ENCODE measurements around the gene CRELD1.

Gene CRELD1

DNA sequence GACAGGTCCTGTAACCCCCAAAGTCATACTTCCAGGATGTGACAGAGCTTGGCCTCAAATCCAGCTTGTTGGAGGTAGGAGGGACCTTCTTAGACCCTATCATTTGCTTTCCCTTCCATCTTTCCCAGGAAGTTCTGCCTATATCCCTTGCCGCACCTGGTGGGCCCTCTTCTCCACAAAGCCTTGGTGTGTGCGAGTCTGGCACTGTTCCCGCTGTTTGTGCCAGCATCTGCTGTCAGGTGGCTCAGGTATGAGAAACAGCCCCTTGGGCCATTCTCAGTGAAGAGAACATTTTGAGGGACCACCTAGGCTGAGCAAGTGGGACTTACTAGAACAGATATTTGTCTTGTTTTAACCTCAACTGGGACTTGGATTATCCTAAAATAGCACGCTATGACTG lies 29.7 kb upstream of the CRELD1 start:
- DNase-seq = no peak

DNA sequence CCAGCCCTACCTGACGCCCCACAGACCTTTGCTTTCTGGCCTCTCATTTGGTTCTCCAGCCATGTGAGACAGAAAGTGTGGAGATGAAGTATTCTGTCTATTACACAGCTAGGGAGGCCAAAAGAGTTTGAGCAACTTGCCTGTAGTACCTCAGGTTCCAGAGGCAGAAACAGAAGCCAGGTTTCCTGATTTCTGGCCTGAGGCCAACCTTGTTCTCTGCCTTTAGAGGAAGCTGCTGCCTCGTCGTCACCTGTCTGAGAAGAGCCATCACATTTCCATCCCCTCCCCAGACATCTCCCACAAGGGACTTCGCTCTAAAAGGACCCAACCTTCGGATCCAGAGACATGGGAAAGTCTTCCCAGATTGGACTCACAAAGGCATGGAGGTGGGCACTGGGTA lies 27.2 kb upstream of the CRELD1 start:
- no peak for DNase-seq

DNA sequence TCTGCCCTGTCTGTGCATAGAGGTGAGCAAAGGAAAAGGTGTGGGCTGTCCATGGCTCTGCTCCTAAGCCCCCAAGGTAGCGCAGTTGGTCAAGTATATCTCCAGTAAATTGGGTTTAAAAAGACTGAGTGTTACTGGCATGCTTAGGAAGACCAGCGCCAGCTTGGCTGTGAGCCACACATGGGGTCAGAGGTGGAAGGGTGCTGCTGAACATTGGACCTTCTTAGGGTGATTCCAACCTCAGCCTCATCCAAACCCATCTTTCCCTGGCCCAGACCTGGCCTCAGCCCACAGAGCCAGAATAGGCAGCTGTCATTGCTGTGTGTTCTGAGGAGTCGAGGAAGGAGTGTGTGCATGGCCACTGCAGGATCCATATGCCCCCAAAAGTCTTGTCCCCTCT lies 25.3 kb upstream of the CRELD1 start:
- DNase-seq = no peak

DNA sequence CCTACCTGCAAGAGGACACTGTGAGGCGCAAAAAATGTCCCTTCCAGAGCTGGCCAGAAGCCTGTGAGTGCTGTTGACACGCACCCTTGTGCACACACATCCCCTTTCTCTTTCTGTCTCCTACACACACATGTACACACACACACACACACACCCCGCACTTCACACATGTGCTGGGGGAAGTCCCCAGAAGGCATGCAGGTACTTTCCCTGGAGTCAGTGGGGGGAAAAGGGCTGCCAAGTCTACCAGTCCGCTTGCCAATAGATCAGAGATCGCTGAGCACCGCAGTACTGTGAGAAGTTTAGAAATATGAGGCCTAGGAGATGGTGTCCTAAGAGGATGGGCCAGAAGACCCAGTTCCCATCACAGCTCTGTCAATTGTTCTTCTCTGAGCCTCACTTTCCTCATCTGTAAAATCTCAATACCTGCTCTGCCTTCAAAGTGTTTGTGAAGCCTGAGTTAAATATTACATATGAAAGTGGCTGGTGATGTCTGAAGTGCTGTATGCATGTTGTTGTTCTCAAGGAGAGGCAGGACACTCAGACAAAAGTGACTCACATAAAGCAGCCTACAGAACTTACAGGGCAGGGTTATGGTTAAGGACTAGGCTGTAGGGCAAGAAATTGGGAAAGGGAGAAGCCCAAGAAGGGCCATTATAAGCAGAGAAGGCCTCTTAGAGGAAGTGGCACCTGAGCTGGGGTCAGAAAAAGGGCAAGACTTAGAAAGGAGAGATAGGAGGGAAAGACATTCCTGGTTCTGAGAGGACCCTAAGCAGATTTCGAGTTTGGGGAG lies 24.2 kb upstream of the CRELD1 start:
- DNase-seq = no peak

DNA sequence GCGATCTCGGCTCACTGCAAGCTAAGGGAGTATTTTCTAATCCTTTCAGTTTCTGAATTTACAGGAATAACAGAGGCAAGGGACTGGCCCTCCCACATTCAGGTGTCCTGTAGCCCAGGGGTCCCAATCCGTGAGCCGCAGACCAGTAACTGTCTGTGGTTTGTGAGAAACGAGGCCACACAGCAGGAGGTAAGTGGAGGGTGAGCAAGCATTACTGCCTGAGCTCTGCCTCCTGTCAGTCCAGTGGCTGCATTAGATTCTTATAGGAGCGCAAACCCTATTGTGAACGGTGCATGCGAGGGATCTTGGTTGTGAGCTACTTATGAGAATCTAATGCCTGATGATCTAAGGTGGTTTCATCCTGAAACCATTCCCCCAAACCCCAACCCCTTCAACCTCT lies 21.8 kb upstream of the CRELD1 start:
- no peak for DNase-seq

DNA sequence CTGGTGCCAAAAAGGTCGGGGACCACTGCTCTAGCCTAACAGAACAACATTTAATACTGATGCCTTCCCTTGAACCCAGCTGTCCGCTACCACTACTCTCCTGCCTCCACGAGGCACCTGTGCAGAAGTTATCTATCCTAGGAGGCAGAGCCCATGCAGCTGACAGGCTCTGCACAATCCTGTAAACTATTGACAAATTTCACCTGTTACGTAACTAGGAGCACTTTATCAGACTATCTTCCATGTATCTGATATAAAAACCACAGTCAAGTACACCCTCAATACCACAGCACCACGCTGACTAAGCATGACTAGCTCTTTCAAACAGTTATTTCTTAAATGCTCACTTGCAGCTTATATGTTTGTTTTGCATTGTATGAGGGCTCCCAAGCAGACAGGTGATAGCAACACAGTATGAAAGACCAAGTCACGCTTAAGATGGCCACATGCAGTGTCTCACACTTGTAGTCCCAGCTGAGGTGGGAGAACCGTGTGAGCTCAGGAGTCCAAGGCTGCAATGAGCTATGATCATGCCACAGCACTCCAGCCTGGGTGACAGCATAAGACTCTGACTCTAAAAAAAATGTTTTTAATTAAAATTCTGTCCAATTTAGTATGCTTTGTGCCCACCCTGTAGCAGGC lies 21.2 kb upstream of the CRELD1 start:
- DNase-seq = no peak

DNA sequence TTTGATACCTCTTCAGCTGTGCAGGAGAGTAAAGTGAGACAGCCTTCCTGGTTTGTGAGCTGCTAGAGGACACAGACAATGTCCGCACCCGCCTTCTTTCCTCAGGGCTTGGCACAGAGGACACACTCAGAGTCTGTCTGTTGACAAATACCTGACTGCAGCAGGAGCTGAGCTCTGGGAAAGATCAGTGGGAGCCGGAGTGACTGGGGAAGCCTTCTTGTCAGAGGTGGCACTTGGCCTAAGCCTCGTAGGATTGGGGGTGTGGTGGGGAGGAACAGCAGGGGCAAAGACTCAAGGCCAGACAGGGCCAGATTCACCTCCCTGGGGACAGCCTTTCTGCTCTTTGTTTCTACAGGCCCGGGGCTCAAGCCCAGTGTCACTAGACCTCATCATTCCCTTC lies 20.0 kb upstream of the CRELD1 start:
- no peak for DNase-seq

DNA sequence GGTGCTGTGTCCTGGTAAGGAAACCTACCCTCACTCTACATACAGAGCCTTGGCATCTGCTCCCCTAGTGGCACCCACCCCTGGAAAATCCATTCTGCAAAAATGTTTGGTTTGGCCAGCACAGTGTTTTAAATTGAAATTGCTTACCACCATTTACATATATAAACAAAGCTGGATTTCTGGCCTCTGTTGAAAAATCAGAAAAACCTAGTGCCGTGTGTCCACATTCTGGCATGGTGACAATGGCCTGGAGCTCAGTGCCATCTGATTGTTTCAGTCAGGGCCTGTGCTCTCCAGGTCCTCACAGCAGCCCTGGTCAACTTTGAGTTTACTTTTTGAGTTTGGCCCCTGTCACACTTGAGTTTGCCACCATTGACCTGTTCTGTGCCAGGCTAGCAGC lies 19.6 kb upstream of the CRELD1 start:
- DNase-seq = no peak

GRCh38 chr3:9914559-9915253 lies 18.9 kb upstream of the CRELD1 start:
- peak in 2 of 56 donors; percentile 6 to 24 for DNase-seq

DNA sequence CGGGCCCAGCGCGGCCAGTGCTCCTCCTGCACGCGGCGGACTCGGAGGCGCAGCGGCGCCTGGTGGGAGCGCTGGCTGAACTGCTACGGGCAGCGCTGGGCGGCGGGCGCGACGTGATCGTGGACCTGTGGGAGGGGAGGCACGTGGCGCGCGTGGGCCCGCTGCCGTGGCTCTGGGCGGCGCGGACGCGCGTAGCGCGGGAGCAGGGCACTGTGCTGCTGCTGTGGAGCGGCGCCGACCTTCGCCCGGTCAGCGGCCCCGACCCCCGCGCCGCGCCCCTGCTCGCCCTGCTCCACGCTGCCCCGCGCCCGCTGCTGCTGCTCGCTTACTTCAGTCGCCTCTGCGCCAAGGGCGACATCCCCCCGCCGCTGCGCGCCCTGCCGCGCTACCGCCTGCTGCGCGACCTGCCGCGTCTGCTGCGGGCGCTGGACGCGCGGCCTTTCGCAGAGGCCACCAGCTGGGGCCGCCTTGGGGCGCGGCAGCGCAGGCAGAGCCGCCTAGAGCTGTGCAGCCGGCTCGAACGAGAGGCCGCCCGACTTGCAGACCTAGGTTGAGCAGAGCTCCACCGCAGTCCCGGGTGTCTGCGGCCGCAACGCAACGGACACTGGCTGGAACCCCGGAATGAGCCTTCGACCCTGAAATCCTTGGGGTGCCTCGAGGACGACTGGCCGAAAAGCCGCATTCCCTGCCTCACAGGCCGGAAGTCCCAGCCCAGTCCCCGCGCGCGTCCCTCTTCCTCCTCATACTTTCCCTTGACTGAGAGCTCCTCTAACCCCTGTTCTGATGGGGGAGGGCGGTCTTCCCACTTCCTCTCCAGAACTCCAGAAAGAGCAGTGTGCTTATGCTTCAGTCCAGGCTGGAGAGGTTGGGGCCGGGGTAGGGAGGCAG lies 18.1 kb upstream of the CRELD1 start:
- DNase-seq = peak in 42 of 56 donors; percentile 7 to 74 (median 42)

GRCh38 chr3:9916346-9916733 lies 17.3 kb upstream of the CRELD1 start:
- no peak for DNase-seq

DNA sequence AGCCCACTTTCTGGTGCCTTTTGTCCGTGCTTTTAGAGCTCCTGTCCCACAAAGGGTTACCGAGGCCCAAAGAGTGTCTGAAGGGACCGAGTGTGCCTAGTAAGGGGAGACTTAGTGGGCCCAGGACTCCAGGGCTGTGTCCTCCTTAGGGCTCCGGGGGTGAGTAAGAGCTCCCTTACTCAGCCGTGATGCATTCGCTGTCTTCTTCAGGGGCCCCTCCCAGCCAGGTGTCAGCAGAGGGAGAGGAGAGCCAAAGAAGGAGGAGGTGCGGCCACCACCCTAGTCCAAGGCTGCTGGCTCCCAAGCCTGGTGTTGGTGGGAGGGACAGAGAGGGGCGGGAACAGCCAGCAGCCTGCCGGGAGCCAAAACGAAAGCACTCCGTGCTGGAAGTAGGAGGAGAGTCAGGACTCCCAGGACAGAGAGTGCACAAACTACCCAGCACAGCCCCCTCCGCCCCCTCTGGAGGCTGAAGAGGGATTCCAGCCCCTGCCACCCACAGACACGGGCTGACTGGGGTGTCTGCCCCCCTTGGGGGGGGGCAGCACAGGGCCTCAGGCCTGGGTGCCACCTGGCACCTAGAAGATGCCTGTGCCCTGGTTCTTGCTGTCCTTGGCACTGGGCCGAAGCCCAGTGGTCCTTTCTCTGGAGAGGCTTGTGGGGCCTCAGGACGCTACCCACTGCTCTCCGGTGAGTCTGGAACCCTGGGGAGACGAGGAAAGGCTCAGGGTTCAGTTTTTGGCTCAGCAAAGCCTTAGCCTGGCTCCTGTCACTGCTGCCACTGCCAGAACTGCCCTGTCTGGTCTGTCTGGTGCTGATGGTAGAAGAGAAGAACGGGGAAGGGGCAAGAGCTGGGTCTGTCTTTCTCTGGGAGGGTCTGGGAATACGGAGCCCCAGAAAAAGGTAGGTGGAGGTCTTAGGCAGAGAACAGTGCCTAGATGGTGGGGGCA lies 16.6 kb upstream of the CRELD1 start, which contains the start of gene IL17RC:
Gene IL17RC, plus strand, starts transcription at position 365 of the 947 bp plus-strand sequence. Its CDS starts 218 bp downstream, at position 583.
- peak in 46 of 56 donors; percentile 8 to 70 (median 50) for DNase-seq

DNA sequence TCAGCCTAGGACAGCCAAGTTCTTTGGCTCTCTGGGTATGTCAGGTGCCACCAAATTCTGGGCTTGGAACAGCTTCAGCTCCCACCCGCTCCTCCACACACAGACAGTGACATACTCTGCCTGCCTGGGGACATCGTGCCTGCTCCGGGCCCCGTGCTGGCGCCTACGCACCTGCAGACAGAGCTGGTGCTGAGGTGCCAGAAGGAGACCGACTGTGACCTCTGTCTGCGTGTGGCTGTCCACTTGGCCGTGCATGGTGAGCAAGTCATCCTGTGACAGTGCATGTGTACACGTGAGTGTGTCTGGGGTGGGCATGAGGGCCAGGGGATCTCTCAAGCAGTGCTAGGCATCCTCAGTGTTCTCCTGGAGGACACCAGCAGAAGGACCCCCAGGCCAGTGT lies 15.8 kb upstream of the CRELD1 start:
- no peak for DNase-seq

DNA sequence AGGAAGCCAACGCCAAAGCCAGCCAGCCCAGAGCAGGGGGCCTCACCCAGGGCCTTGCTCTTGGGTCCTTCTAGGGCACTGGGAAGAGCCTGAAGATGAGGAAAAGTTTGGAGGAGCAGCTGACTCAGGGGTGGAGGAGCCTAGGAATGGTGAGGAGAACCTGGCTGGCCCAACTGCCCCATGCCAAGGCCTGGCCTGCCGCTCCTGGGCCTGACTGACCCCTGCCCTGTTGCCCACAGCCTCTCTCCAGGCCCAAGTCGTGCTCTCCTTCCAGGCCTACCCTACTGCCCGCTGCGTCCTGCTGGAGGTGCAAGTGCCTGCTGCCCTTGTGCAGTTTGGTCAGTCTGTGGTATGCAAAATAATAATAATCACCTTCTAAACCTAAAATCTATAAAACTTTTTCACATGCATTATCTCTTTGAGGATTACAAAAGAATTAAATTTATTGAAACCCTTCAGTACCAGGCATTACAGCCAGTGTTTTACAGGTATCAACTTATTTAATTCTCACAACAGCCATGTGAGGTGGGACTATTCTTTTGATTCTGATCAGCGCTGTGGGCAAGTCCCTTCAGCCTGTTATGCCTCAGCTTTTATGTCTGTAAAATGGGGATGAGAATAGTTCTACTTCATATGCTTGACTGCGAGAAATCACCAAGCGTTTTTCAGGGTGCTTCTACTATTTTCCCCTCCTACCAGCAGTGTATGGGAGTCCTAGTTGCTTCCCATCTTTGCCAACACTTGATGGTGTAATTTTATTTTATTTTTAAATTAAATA lies 15.2 kb upstream of the CRELD1 start:
- no peak for DNase-seq

DNA sequence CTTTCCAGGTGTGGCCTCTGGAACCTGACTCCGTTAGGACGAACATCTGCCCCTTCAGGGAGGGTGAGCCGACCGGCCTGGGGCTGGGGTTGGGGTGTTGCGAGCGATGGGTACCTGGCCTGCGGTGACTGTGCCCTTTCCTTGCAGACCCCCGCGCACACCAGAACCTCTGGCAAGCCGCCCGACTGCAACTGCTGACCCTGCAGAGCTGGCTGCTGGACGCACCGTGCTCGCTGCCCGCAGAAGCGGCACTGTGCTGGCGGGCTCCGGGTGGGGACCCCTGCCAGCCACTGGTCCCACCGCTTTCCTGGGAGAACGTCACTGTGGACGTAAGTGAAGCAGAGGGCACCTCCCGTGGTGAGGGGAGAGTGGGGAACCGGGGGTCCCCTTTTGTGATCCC lies 5.5 kb upstream of the CRELD1 start:
- no peak for DNase-seq

- DNase-seq = no peak
Measured at GRCh38 chr3:9930804-9931418, 2.7 kb upstream of the CRELD1 start.

DNA sequence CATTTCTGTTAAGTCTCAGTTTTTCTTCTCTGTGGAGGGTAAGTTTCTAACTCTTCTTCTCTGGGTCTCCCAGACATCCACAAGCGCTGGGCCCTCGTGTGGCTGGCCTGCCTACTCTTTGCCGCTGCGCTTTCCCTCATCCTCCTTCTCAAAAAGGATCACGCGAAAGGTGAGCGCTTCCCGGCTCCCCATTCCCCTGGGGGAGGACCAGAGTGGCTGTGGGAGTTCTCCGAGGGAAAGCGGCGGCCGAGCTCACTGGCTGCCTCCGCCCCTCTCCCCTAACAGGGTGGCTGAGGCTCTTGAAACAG lies 1.1 kb upstream of the CRELD1 start:
- DNase-seq = peak in 1 of 56 donors; percentile 66

GRCh38 chr3:9932843-9933560 lies 632 bp upstream of the CRELD1 start:
- peak in 44 of 56 donors; percentile 18 to 76 (median 60) for DNase-seq
